RWPE1 (cell line): Measurements from ENCODE around the gene PPP1R15B.
A peak's percentile ranks its signal among the peaks of the same experiment; 100 is the strongest.

ENCODE experiments used
- CTCF ChIA-PET: fragments of 350-600 bp; sonication (Branson Sonifier 250); formaldehyde crosslinking; extraction: SDS; loops from one replicate; lab custom pipeline; 2021; lab: Yijun Ruan, JAX
- POLR2A ChIA-PET: fragments of 400-600 bp; formaldehyde crosslinking; extraction: SDS; loops from one replicate; lab custom pipeline; 2020; ENCODE audit warnings: antibody characterized with exemption; ENCODE audit not compliant: low non-redundant PET; lab: Yijun Ruan, JAX
- DNase-seq: peaks from one replicate; pipeline ENCODE4 v3.0.0; 2012; ENCODE audit warnings: low spot score
- H3K27ac ChIP-seq: fragments of 450-650 bp; 2 replicates; pipeline ENCODE4 v1.5.1; 2017
- CTCF ChIP-seq: fragments of 450-650 bp; conservative IDR thresholded peaks from 2 replicates; pipeline ENCODE4 v1.5.1; 2017; ENCODE audit warnings: low read depth, mild to moderate bottlenecking

PPP1R15B gene

GRCh38 chr1:204455063-204455830 lies 43.6 kb upstream of the PPP1R15B start:
- POLR2A ChIA-PET = no interaction called here
- TF ChIP-seq CTCF = no peak
- CTCF ChIA-PET = interaction anchor here (0.6 to 4.0 kb wide), 4 partner anchors 9 to 24 kb away, joined by 3 to 15 read pairs (median 4); no protein-coding TSS in a partner anchor
- no peak overlapping the region for H3K27ac ChIP-seq
- no peak for DNase-seq

GRCh38 chr1:204454476-204454875 lies 42.9 kb upstream of the PPP1R15B start:
- DNase-seq = no peak
- no peak overlapping the region for H3K27ac ChIP-seq
- POLR2A ChIA-PET = no interaction called here
- CTCF ChIA-PET = interaction anchor here (1.0 to 1.3 kb wide), 3 partner anchors 16 to 56 kb away, joined by 3 to 4 read pairs (median 3); no protein-coding TSS in a partner anchor
- no peak for TF ChIP-seq CTCF

GRCh38 chr1:204453141-204453772 lies 41.6 kb upstream of the PPP1R15B start:
- H3K27ac ChIP-seq = no peak overlapping the region
- ChIA-PET CTCF (interaction anchor here (0.5 to 0.6 kb wide), 3 partner anchors 93 to 308 kb away, joined by 3 to 6 read pairs (median 3); no protein-coding TSS in a partner anchor), POLR2A (no interaction called here)
- no peak for TF ChIP-seq CTCF
- DNase-seq = no peak

- DNase-seq = no peak
- POLR2A ChIA-PET = interaction anchor here (0.6 kb wide), 1 partner anchor 8 kb away, joined by 3 read pairs; no protein-coding TSS in a partner anchor
- peak overlapping the region; percentile 46 for H3K27ac ChIP-seq
- CTCF ChIA-PET = interaction anchor here (0.5 to 2.0 kb wide), 4 partner anchors 43 to 811 kb away, joined by 3 to 11 read pairs (median 8); partner anchors contain the start of gene PIK3C2B
- no peak for TF ChIP-seq CTCF
These were observed 39.9 kb upstream of the PPP1R15B start for GRCh38 chr1:204451352-204452124.

- peak; percentile 48 for DNase-seq
- ChIA-PET POLR2A (no interaction called here), CTCF (interaction anchor here (0.5 to 2.0 kb wide), 6 partner anchors 20 to 1108 kb away, joined by 3 to 11 read pairs (median 4); partner anchors contain the start of gene PIK3C2B)
- peak overlapping the region; percentile 46 for H3K27ac ChIP-seq
- no peak for TF ChIP-seq CTCF
These were observed 39.0 kb upstream of the PPP1R15B start for GRCh38 chr1:204450461-204451257.
